CD4-positive, alpha-beta T cell treated with Interleukin-2 at 100 ng/mL for 4 hours (primary cell): ENCODE measurements around the gene TULP4.
"Not testable (repeated sequence)": the region's sequence is repeated elsewhere in the genome, so short reads cannot be mapped to it uniquely, and the experiment has no call there.

Experiments used
- DNase-seq: peaks from one replicate; pipeline ENCODE4 v3.0.0-alpha.2; 2020; ENCODE audit warnings: low spot score

Gene TULP4

GRCh38 chr6:158502263-158502950 lies 190.1 kb downstream of the TULP4 start:
- no peak for DNase-seq

- DNase-seq, result no peak
Observed at GRCh38 chr6:158503222-158503621, 191.0 kb downstream of the TULP4 start.

- DNase-seq, result no peak
Observed at GRCh38 chr6:158503846-158504245, 191.6 kb downstream of the TULP4 start.

GRCh38 chr6:158505194-158505593 lies 192.9 kb downstream of the TULP4 start:
- DNase-seq, result no peak

- DNase-seq, result no peak
Observed at GRCh38 chr6:158506601-158507000, 194.3 kb downstream of the TULP4 start.

DNA sequence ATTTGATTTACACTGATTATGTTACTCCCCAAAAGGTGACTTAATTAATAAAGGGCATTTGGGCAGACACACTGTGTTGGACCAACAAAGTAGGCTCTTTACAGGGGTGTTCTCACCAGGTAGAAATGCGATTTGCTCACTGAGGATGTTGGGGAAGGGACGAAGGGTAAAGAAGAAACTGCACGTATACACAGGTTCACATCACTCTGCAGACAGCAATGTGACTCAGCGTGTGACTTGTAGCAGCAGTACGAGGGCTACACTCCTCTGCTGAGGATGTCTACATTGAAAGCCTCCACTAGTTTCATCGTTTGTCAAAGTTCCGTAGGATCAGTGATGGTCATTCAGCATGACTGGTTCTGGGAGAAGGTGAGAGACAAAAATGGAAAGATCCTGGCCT lies 194.9 kb downstream of the TULP4 start:
- DNase-seq, result no peak

- no peak for DNase-seq
Observed at GRCh38 chr6:158508450-158508849, 196.2 kb downstream of the TULP4 start.

- no peak for DNase-seq
Observed at GRCh38 chr6:158509465-158509864, 197.2 kb downstream of the TULP4 start.

DNA sequence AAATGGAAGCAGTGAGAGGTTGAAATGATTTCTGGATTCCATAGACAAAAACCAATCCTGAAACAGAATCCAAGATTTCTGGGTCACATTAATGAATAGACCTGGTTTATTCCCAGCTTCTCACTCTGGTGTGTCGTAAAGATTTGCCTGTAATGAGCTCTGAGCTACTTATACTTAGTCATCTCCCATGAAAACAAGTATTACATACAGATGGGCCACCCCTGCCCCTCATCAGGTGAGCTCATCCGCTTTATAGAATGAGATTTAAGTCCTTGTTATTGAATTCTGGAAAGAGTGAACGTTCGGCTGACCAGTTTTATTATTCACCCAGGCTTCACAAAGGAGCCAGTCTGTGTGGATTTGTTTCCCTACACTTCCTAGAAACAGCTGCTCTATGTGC lies 200.5 kb downstream of the TULP4 start:
- no peak for DNase-seq

GRCh38 chr6:158514176-158514575 lies 201.9 kb downstream of the TULP4 start:
- DNase-seq, result no peak

- no peak for DNase-seq
Observed at GRCh38 chr6:158514991-158515390, 202.7 kb downstream of the TULP4 start.

GRCh38 chr6:158516098-158516497 lies 203.8 kb downstream of the TULP4 start:
- no peak for DNase-seq

GRCh38 chr6:158517038-158517437 lies 204.8 kb downstream of the TULP4 start:
- no peak for DNase-seq

DNA sequence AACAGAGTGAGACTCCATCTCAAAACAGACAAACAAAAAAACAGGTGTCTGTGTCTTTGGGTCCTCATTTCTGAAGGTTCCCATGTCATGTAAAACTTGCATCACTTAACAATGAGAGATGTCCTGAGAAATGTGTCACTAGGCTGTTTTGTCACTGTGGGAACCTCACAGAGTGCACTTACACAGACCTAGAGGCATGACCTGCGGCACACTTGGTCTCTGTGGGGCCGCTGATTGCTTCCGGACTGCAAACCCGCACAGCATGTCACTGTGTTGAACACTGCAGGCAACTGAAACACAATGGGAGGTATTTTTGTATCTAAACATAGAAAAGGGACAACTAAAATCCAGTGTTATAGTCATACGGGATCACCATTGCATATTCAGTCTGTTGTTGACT lies 205.3 kb downstream of the TULP4 start:
- no peak for DNase-seq

DNA sequence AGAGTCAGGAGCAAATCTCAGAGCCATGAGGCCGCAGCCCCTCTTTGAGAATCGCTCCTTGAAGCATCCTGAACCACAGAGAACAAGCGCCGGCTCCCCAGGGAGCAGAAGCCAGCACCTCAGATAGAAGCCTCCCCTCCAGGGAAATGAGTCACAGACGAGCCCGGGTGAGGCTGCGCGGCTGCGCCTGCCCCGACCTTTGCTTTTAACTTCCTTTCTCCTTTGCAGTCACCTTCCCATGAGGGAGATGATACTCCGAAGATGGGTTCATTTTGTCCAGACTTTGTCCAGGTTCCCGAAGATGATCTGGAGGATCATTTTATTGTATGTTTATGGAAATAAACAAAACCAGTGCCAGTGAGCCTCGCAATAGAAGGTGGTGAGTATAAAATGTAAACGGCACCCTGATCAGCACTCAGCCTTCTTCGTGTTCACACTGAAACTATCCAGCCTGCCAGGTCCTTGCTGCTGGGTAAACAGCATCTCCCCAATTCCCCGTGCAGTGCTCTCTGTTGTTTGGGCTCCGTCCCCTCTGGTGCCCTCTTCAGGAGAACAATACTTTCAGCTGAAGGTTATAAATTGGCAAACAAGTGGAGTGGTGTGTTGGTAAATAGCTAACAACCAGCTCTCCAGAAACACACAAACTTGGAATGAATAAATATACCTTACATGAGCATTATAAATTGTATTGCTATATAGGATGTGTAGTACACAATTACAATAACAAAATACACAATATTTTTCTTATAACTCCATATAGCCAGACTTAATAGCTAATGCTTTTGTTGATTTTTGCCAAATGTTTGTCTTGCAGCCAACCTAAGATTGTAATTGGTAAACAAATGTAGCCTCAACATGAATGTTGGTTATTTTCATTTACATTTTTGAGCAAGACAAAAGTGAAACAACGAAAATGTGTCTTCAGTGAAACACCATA lies 206.2 kb downstream of the TULP4 start:
- peak; percentile 69 for DNase-seq

DNA sequence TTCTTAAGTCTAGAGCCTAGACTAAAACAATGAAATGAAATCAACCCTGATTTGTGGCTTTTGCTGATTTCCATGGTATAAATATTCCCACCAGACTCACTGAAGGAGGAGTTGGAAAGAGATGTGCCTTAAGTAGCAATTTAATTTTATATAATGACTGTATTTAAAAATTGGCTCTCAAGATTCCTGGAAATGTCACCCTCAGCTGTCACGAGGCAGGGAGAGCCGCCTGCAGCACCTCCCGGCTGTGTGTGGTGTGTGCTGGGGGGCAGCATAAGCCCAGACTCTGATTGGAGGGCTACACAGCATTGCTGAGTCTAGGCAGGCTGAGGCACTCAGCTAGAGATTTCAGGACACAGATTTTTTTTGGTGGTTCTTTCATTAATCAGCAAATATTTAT lies 207.0 kb downstream of the TULP4 start:
- DNase-seq, result no peak

- DNase-seq, result no peak
Observed at GRCh38 chr6:158519761-158520160, 207.5 kb downstream of the TULP4 start.

- not testable (repeated sequence) for DNase-seq
Observed at GRCh38 chr6:158520975-158521374, 208.7 kb downstream of the TULP4 start.

DNA sequence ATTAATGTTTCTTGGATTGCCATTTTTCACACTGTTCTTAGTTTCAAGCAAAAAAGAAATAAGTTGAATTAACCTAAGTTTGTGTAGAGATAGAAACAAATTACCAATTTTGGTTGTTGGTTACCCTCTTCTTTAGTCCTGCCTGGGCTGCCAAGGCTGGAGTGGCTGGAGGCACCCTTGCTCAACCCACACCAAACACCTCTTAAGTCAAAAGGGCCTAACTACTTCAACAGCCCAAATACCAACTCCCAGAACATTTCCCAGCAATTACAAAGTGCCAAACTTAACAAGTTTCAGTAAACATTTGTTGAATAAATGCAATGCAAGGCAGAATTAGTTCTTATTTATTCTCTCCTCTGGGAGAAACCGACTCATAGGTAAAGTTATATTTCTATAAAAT lies 209.5 kb downstream of the TULP4 start:
- no peak for DNase-seq

DNA sequence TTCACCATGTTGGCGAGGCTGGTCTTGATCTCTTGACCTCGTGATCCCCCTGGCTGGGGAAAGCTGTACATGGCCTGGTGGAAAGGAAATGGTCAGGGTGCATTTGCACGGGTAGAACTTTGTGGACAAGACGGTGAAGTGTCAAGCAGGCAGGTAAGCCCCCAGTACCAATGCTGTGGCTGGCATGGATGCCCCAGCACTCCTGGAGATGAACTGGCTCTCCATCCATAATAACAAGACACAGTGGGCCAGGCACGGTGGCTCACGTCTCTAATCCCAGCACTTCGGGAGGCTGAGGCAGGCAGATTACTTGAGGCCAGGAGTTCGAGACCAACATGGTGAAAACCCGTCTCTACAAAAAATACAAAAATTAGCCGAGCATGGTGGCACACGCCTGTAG lies 210.4 kb downstream of the TULP4 start:
- DNase-seq, result no peak

GRCh38 chr6:158524311-158524710 lies 212.0 kb downstream of the TULP4 start:
- no peak for DNase-seq

- not testable (repeated sequence) for DNase-seq
Observed at GRCh38 chr6:158527858-158528257, 215.6 kb downstream of the TULP4 start.

- DNase-seq, result no peak
Observed at GRCh38 chr6:158528826-158529225, 216.6 kb downstream of the TULP4 start.
